DOHH2 (cell line): ENCODE measurements around the gene COX5B.
"Not testable (repeated sequence)": the region's sequence is repeated elsewhere in the genome, so short reads cannot be mapped to it uniquely, and the experiment has no call there.

Experiments used
- H3F3A ChIP-seq: fragments of 200-600 bp; sonication (generic), shearing (Covaris generic); 2 replicates; pipeline ENCODE4 v1.6.0; 2016; ENCODE audit warnings: antibody characterized with exemption, mild to moderate bottlenecking; ENCODE audit not compliant: control insufficient read depth, insufficient read depth
- H3K27ac ChIP-seq: fragments of 200-600 bp; sonication (generic); 2 replicates; pipeline ENCODE4 v1.5.1; 2014; ENCODE audit warnings: low read depth, mild to moderate bottlenecking, low read length, moderate library complexity
- H3K27me3 ChIP-seq: fragments of 200-600 bp; sonication (generic); 2 replicates; pipeline ENCODE4 v1.6.1; 2014; ENCODE audit warnings: mild to moderate bottlenecking, low read length, mixed read lengths; ENCODE audit not compliant: control insufficient read depth
- H3K36me3 ChIP-seq: fragments of 200-600 bp; sonication (generic); 2 replicates; pipeline ENCODE4 v1.6.1; 2014; ENCODE audit warnings: mild to moderate bottlenecking, low read length, moderate library complexity, mixed read lengths; ENCODE audit not compliant: control insufficient read depth
- H3K4me1 ChIP-seq: fragments of 200-600 bp; sonication (generic); 2 replicates; pipeline ENCODE4 v1.6.1; 2014; ENCODE audit warnings: mild to moderate bottlenecking, low read length, mixed read lengths; ENCODE audit not compliant: control insufficient read depth
- H3K4me2 ChIP-seq: fragments of 200-600 bp; sonication (generic); 2 replicates; pipeline ENCODE4 v1.6.0; 2014; ENCODE audit warnings: mild to moderate bottlenecking, low read length, moderate library complexity
- H3K4me3 ChIP-seq: fragments of 200-600 bp; sonication (generic); 2 replicates; pipeline ENCODE4 v1.5.1; 2014; ENCODE audit warnings: mild to moderate bottlenecking, low read length, mixed read lengths
- H3K79me2 ChIP-seq: fragments of 200-600 bp; sonication (generic); 2 replicates; pipeline ENCODE4 v1.6.1; 2014; ENCODE audit warnings: mild to moderate bottlenecking, low read length, mixed read lengths; ENCODE audit not compliant: control insufficient read depth
- H3K9me2 ChIP-seq: fragments of 200-600 bp; sonication (generic); replicated peaks from 2 replicates; pipeline ENCODE4 v1.6.1; 2014; ENCODE audit warnings: mild to moderate bottlenecking, low read length, mixed read lengths; ENCODE audit not compliant: control insufficient read depth
- H3K9me3 ChIP-seq: fragments of 200-600 bp; sonication (generic); 2 replicates; pipeline ENCODE4 v1.6.1; 2014; ENCODE audit warnings: antibody characterized with exemption, low read length, mixed read lengths; ENCODE audit not compliant: control insufficient read depth, insufficient read depth
- H4K20me1 ChIP-seq: fragments of 200-600 bp; sonication (generic); 2 replicates; pipeline ENCODE4 v1.6.0; 2014; ENCODE audit warnings: low read depth, mild to moderate bottlenecking, antibody characterized with exemption, low read length, moderate library complexity; ENCODE audit not compliant: control insufficient read depth, insufficient read depth
- EZH2phosphoT487 ChIP-seq: fragments of 200-600 bp; sonication (generic); IDR thresholded peaks from 2 replicates; pipeline ENCODE4 v1.6.1; 2017; ENCODE audit warnings: borderline replicate concordance, mild to moderate bottlenecking, antibody characterized with exemption, low read length, moderate library complexity, mixed read lengths
- TF ChIP-seq, protein P1 (sequence below): fragments of 200-600 bp; sonication (generic); IDR thresholded peaks from one replicate; pipeline ENCODE4 v1.5.1; 2014; ENCODE audit warnings: antibody characterized with exemption, mild to moderate bottlenecking, low read depth, low read length; ENCODE audit not compliant: poor library complexity, severe bottlenecking

The COX5B gene

DNA sequence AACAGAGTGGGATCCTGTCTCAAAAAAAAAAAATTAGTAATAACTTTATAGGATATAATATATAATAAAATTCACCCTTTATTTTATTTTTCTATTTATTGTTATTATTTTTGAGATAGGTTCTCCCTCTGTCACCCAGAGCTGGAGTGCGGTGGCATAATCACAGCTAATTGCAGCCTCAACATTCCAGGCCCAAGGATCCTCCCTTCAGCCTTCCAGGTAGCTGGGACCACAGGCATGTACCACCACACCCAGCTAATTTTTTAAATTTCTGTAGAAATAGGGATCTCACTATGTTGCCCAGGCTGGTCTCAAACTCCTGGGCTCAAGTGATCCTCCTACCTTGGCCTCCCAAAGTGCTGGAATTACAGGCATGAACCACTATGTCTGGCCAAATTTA lies 24.6 kb downstream of the COX5B start:
- Histone ChIP-seq H3K4me1 (peaks cover 3% of the 10 kb centered on the region; the same call in 1 of the 2 replicates), H3K9me2 (no peaks in the 10 kb centered on the region), H3K4me3 (no peak overlapping the region), H3K27me3 (no peaks in the 10 kb centered on the region), H3K4me2 (no peak overlapping the region), H4K20me1 (no peaks in the 10 kb centered on the region), H3K27ac (no peak overlapping the region), H3K9me3 (no peaks in the 10 kb centered on the region), H3K79me2 (no peaks in the 10 kb centered on the region), H3K36me3 (no peaks in the 10 kb centered on the region), H3F3A (no peaks in the 10 kb centered on the region)
- TF ChIP-seq, protein P1, sequence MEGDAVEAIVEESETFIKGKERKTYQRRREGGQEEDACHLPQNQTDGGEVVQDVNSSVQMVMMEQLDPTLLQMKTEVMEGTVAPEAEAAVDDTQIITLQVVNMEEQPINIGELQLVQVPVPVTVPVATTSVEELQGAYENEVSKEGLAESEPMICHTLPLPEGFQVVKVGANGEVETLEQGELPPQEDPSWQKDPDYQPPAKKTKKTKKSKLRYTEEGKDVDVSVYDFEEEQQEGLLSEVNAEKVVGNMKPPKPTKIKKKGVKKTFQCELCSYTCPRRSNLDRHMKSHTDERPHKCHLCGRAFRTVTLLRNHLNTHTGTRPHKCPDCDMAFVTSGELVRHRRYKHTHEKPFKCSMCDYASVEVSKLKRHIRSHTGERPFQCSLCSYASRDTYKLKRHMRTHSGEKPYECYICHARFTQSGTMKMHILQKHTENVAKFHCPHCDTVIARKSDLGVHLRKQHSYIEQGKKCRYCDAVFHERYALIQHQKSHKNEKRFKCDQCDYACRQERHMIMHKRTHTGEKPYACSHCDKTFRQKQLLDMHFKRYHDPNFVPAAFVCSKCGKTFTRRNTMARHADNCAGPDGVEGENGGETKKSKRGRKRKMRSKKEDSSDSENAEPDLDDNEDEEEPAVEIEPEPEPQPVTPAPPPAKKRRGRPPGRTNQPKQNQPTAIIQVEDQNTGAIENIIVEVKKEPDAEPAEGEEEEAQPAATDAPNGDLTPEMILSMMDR = no peak
- no peak for TF ChIP-seq EZH2phosphoT487

- H3K79me2 ChIP-seq = no peaks in the 10 kb centered on the region
- TF ChIP-seq EZH2phosphoT487 = no peak
- TF ChIP-seq, protein P1 = no peak
- no peak overlapping the region for H3K27ac ChIP-seq
- no peaks in the 10 kb centered on the region for H3K27me3 ChIP-seq
- no peaks in the 10 kb centered on the region for H3K9me2 ChIP-seq
- H3K4me1 ChIP-seq = peaks cover 3% of the 10 kb centered on the region; the same call in 1 of the 2 replicates
- H4K20me1 ChIP-seq = no peaks in the 10 kb centered on the region
- no peaks in the 10 kb centered on the region for H3K9me3 ChIP-seq
- H3K4me3 ChIP-seq = no peak overlapping the region
- H3F3A ChIP-seq = no peaks in the 10 kb centered on the region
- H3K4me2 ChIP-seq = no peak overlapping the region
- H3K36me3 ChIP-seq = no peaks in the 10 kb centered on the region
Measured at GRCh38 chr2:97671526-97671925, 25.7 kb downstream of the COX5B start.

- H3K27ac ChIP-seq, H3K4me2 ChIP-seq, H3K4me1 ChIP-seq, H3K27me3 ChIP-seq, H4K20me1 ChIP-seq, H3F3A ChIP-seq, H3K4me3 ChIP-seq, H3K9me3 ChIP-seq, H3K9me2 ChIP-seq, H3K79me2 ChIP-seq, H3K36me3 ChIP-seq: not testable (repeated sequence)
Measured at GRCh38 chr2:97672606-97673140, 26.8 kb downstream of the COX5B start.

- TF ChIP-seq, protein P1 = no peak
- no peak for TF ChIP-seq EZH2phosphoT487
- Histone ChIP-seq H3K4me3 (no peak overlapping the region), H3K4me2 (no peak overlapping the region), H3K36me3 (no peaks in the 10 kb centered on the region), H3K27me3 (no peaks in the 10 kb centered on the region; the same call in 1 of the 2 replicates), H3K27ac (no peak overlapping the region), H3K4me1 (peaks cover 3% of the 10 kb centered on the region; the same call in 1 of the 2 replicates), H4K20me1 (no peaks in the 10 kb centered on the region), H3F3A (no peaks in the 10 kb centered on the region), H3K9me2 (no peaks in the 10 kb centered on the region), H3K9me3 (no peaks in the 10 kb centered on the region), H3K79me2 (no peaks in the 10 kb centered on the region)
Measured at GRCh38 chr2:97673182-97673914, 27.5 kb downstream of the COX5B start.
